Measurements from ENCODE around the gene EPB41L2.
"Not testable (repeated sequence)": the region's sequence is repeated elsewhere in the genome, so short reads cannot be mapped to it uniquely, and the experiment has no call there.

The EPB41L2 gene

DNA sequence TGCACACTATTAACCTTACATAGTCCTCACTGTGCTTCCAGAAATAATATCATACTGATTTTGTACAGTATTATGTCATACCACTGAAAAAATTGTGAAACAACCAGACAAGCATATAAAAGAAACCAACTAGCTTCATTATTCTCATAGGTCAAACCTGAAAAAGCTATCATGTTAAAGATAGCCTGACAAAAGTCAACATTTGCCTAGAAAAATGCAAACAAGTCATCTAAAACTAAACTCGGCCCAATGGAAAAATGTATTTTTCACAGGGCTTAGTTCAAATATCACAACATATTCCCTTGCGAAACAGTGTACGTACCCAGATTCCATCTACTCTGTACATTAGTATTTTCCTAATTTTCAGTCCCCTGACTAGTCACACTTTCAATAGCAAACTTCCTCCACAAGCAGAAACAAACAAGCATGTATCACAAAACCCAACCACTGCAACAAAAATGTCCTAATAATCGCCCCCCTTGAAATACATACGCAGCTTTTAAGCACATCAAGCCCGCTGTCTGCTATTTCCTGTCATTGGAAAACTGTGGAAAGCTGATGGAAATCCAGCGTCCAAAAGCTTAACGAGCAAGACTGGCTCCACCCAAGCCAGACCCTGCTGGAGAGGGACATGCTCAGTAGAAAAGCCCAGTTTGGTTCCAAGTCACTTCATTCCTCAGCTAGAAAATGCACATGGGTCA lies 93.1 kb downstream of the EPB41L2 start:
- DNase-seq: peak; percentile 46

DNA sequence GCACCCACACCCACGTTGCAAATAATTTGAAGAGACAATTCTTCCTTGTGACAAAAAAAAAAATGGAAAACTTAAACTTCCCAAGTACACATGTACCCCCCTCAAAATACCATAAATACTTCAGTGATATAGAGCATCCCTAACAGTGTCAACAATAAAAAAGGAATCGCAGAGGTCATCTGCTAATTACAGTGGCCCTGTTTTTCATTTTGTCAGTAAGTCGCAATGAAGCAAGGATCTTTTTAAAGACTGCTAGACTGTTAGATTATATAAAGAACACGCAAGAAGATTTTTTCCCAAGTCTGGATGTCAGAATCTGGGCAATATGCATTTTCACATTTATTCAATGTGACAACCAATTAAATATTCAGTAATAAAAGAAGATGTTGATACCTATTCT lies 93.9 kb downstream of the EPB41L2 start:
- no peak for DNase-seq

DNA sequence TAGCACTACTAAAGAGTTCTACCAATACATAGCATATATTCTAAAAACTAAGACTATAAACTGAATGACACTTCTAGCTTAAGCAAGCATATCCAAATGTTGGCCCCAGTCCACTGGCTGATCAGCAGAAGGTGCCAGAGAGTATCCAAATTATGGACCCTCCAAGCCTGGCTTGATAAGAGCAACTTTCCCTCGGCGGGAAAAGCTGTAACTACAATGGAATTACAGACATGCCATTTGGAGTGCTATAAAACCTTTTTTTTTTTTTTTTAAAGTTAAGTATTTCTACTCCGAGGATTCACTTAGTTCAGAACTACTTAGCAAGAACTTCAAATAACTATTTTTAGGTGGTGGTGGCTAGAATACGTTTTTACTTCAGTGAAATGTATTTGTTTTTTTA lies 94.6 kb downstream of the EPB41L2 start:
- peak; percentile 78 for DNase-seq

DNA sequence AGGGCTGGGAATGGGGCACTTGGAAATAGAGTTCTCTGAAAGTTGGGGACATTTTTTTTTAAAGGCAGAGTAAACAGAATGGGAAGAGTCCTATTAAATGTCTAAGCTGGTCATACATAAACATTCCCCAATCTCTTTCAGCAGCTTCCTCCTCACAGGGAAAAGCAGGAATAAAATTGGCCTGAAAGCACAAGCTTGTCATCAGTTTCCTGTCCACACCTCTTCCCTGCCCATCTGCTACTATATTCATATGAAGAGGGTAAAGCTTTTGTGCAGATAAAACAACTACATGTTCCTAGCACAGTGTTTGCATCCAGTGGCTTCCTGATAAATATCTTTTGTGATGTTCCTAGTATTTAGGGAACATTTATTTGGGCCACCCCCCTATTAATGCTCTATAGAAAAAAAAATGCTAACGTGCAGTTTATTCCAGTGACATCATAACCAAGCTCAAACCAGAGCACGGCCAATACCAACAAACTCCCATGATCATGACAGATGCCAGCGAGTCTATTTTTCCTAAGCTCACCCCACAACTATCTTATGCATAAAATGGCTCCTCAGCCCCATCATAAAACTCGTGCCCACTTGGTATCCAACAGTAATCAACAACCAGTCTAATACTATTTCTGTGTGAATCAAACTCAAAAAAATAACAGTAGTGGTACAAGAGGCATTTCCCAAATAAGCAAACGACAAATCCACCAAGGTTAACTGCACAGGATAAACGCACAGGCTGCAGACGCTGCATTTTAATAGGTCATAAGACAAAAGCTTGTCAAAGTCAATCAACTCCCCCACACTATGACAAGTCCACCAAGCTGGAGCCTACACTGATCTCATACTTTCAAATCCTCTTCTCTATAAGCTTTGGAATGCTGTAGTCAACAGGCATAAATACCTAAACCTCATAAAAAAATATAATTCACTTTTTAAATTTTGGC lies 95.3 kb downstream of the EPB41L2 start:
- peak; percentile 78 for DNase-seq

DNA sequence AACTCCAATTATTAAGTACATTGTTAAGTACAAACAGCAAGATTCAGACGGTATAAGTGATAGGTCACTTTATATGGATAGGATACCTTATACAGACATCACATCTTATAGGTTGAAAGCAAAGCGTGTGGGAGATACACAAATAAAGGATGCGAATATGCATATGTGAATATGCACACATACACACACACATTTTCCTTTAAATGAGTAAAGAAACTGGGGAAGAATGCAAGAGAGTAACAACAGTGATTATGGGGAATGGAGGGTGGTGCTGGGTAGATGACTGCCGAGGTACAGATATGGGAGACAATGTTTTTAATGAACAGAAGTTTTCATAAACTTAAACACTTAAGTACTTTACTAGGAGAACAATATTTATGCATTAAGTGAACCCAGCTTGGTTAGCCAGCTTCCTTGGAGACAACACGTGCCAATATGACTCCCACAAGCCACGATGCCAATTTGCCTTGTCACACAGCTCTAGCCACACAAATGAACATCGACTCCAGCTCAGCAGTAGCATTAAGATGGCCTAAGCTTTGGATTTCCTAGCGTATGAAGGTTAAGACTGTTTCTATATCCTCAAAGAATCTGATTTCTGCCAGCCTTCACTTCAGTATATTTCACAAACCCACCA lies 96.6 kb downstream of the EPB41L2 start:
- peak; percentile 54 for DNase-seq

DNA sequence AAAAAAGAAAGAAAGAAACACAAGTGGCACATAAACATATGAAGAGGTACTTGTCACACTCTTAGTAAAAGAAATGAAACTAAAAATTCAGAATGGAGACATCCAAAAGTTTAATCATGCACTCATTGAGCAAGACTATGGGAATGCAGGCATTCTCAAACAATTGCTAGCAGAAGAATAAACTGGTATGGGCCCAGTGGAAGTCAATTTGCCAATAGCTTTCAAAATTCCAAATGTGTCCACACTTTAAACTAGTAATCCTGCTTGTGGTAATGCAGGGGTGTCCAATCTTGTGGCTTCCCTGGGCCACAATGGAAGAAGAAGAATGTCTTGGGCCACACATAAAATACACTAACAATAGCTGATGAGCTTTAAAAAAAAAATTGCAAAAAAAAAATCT lies 97.4 kb downstream of the EPB41L2 start:
- DNase-seq: peak; percentile 17

DNA sequence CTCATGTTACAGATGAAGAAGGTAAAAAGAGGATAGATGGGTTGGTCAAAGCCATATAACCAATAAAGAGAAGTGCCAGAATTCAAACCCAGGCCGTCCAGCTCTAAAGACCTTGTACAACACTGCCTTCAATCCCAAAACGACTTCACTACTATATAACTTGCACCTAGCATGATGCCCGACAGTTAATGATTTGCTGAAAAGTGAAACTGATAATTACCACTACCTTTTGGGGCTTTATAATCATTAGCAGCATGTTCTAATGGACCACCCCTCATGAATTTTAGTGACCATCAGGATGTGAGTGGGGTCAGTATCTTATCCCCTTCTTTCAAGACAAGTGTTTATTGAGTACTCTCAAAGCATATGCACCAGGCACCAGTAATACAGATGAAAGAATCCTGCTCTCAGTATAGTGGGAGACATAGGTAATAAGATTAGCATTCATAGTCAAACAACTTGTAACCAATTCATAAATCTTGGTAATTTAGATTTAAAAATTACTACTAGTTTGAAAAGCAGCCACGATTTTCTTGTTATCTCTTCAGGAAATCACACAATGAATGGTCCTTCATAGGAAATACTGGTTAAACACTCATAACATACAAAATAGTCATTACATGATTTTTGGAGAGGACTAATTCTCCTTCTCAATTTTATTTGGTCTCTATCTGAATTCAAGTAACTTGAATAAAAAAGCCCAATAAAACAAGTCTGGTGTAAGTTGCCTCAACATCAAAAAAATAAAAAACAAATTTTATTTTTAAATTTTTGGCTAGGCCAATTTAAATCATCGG lies 98.0 kb downstream of the EPB41L2 start:
- DNase-seq: no peak

DNA sequence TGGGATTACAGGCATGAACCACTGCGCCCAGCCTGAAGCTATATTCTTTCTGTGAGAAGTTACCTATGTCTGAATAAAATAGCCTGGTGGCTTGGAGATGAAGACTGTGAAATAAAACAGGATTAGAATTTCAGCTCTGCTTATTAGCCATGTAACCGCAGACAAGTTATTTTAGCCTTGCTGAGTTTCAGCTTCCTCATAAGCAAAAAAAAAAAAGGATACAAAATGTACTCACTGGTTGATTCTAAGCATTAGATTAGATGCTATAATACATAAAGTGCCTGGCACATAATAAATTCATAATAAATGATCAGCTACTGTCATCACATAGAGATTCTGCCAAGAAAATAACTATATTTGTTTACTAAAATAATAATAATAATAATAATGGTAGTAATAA lies 98.8 kb downstream of the EPB41L2 start:
- DNase-seq: no peak

DNA sequence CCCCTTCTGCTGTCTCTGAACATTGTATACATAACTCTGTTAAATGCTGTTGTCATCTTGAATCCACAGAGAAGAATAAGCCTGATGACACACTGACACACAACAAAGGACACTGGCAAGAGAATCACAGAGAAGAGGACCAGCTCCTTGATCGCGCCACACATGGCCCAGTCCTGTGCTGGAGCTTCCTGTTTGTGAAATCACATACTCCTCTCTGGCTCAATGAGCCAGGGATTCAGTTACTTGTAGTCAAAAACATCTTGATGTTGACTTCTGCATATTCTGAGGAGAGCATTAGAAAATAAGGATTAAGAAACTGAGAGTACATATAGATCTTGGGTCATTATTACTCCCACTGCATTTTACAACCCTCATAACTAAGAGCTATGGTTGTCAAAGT lies 100.1 kb downstream of the EPB41L2 start:
- peak; percentile 25 for DNase-seq

DNA sequence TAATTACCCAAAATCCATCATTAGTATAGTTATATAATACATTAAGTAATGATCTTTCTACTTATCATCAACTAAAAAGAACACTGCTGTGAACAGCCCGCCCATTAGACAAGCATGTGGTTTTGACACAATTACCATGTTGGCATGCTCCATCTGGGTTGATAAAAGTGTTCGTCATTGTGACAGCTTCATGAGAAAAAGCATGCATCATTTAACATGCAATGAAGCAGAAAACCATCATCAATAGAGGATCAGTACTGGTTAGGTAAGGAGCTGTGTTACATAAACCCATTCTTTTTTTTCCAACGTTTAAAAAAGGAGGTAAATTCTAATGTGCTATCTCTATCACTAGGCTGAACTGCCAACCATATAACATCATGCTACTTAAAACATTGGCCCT lies 101.9 kb downstream of the EPB41L2 start:
- DNase-seq: no peak

DNA sequence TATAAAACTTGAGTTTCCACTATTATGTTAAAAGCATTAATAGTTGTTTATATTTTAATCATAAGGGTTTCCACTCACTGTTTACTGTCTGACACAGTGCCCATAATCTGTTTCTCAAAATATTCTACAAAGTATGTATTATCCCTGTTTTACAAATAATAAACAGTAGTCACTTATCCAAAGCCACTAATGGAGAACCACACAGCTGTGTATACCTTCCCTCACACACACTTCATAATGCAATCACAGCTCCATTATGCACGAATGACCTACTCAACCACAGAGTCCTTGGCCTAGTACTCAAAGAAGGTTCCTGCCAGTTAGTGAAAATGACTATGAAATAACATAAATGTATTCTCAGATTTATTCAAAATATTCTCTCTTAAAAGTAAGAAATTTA lies 103.1 kb downstream of the EPB41L2 start:
- no peak for DNase-seq

DNA sequence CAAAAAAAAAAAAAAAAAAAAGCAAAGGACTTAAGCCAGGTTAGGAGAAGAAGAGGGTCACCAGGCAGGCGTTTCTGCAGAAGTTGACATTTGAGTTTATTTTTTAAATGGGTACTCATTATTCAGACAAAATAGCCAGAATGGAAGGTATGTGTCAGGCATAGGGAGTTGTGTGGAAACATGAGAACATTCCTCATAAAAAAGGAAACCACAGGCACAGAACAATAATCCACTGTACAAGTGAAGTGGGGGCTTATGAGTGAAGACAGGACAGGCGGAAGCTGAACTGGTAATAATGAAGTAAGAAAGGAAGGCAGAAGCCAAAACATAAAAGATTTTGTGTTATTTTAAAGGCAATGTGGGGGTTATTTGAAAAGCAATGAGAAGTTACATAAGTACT lies 104.6 kb downstream of the EPB41L2 start:
- no peak for DNase-seq

DNA sequence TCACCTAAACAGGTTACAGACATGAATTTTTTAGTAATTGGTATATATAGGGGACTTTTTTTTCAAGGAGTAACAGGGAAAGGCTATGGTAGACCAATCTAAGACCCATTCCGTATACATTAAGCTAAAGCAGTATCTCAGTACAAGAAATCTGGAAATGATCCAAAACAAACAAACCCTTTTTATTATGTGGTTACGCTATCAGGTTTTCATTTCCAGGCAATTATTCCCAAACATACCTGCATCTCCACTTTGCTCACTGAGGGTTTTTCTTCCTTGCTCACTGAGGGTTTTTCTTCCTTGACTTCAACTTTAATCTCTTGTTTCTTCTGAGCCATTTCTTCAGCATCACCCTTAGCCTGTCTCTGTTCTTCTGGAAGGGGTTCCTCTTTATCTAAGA lies 107.3 kb downstream of the EPB41L2 start:
- DNase-seq: no peak

DNA sequence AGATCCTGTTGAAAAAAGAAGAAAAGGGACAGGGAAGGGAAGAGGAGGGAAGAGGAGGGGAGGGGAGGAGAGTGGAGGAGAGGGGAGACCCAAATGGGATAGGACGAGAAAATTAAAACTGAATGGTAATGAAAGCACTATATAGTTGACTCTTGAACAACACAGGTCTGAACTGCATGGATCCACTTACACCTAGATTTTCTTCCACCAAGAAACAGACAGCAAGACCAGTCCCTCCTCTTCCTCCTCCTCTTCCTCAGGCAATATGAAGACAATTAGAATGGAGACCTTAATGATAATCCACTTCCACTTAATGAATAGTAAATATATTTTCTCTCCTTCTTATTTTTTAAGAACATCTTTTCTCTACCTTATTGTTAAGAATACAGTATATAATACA lies 113.5 kb downstream of the EPB41L2 start:
- DNase-seq: no peak

DNA sequence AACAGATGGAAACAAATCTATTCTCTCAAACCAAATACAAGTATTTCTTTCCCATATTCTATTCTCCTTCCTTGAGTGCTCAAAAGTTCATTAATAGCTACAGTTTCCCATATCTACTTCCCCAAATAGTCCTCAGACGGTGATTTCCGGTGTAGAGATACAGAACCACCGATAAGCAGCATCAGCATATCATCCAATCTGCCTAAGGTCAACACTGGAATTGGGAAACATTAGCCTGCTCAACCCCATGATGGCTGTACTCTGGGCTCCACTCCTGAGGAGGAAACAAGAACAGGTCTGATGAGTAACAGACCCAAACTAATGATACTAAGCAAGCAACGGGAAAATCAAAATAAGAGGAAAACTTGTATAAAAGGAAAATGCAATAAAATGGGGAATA lies 115.6 kb downstream of the EPB41L2 start:
- no peak for DNase-seq

DNA sequence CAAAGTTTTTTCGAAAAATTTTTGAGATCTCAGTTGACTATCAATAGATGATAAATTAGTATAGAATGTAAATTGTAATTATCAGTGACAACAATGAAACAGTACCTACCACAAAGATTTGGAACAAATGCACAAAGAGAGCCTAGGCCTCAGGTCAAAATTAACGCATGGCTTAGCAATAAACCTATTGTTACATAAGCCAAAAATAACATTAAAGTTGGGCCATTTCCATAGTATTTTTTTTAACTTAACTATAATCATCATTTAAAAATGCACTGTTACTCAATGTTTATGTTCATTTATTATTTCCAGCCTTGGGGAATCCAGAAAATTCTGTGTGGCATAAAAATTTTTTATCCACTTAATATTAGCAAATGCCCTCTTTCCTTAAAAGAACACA lies 117.0 kb downstream of the EPB41L2 start:
- DNase-seq: no peak

DNA sequence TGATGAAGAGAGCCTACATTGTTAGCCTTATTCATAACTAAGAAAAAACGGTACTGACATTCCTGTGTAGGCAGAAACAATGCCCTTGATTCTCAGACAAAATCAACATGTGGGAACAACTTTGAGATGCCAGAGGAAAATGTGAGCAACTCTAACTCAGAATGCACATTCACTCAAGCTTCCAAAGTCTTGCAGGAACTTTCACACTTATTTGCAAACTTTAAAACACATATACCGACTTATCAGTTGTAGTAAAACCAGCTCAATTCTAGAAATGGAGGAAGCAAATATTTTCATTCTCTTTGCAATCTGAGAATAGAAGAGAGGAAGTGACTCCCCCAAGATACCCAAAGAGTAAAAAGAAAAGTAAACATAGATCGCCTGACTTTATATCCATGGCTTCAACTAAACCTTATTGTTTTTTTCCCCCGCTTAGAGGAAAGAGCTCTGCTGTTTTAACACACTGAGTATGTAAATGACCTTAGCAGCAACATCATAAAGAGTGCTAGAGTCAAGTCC lies 117.6 kb downstream of the EPB41L2 start:
- peak; percentile 44 for DNase-seq

DNA sequence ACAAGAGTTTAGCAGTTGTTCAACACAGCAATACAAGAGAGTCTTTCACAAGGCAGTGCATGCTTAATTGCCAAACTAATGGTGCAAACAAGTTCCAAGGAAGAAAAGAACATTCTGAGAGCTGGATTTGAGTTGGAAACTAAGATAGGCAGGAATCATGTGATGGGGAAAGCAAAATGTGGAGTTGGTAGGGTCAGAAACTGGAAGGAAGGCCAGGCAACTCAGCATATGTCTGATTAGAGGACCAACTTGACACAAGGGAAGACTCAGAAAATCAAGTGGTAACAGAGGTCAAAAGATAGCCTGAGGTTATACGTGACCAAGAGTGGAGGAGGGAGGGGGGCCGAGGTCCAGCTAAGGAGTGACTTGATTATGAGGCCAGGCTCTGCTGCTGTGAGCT lies 118.6 kb downstream of the EPB41L2 start:
- peak; percentile 61 for DNase-seq

DNA sequence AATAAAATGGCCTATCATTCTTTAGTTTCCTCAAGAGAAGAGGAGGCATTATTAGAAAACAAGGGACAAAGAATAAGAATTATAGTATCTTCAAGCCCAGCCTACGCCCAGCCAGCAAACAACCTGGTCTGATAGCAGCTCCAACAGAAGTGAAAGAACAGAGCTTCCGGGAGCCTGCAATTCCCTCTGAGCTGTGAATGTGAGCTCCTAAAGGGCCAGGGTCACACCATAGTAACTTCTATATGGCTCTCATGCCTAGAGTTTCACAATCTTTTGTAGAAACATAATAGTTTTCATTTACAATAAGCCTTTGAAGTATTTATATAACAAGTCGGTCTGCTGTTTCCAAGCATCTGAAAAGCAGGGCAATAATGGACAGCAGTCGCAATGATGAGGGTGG lies 119.3 kb downstream of the EPB41L2 start:
- no peak for DNase-seq

DNA sequence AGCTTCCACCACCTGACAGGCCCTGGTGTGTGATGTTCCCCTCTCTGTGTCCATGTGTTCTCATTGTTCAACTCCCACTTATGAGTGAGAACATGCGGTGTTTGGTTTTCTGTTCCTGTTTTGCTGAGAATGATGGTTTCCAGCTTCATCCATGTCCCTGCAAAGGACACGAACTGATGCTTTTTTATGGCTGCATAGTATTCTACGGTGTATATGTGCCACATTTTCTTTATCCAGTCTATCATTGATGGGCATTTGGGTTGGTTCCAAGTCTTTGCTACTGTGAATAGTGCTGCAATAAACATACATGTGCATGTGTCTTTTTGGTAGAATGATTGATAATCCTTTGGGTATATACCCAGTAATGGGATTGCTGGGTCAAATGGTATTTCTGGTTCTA lies 120.3 kb downstream of the EPB41L2 start:
- DNase-seq: not testable (repeated sequence)

DNA sequence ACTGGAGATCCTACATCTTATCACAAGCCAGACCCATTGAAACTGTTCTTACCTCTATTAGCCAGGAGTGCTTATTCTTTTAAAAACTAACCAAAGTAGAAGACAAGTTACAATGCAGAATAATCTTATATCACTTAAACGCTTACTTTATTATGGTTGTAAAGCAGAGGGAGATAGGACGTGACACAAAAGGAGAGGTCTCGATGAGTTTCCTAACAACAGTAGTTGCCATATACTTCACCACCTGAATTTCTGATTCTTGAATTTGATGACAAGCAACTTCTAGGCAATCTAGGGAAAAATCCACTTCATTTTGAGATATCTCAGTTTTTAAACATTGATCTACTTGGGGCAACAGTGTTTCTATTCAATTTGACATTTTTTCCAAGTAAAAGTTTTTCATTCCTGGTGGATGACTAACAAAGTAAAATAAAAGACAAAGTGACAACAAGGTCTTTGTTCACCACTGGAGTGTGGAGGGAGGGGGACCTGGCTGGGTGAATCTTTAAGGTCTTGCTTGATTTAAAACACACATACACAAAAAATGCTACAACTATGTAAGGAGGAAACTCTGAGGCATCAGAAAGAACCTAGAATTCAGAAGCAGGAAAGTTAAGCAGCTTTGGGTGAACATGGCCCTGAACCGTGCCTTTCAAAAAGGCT lies 125.0 kb downstream of the EPB41L2 start:
- no peak for DNase-seq

DNA sequence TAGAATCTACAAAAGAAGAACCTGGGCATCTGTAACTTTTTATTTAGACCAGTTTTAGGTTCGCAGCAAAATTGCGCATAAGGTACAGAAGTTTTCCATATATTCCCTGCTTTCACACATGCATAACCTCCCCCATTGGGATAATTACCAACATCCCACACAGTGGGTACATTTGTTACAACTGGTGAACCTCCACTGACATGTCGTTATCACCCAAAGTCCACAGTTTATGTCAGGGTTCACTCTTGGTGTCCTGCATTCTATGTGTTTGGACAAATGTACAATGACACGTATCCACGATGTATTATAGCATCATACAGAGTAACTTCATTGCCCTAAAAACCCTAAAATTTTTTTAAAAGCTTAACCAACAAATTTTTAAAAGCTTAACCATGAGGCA lies 126.1 kb downstream of the EPB41L2 start:
- DNase-seq: no peak
